CD4-positive, alpha-beta T cell treated with Interleukin-6 for 4 hours (primary cell): Measurements from ENCODE around the gene GTF3C5.
"Not testable (repeated sequence)": the region's sequence is repeated elsewhere in the genome, so short reads cannot be mapped to it uniquely, and the experiment has no call there.

Source experiments
- DNase-seq: peaks from one replicate; pipeline ENCODE4 v3.0.0-alpha.2; 2020; ENCODE audit warnings: mixed read lengths

Gene GTF3C5, protein sequence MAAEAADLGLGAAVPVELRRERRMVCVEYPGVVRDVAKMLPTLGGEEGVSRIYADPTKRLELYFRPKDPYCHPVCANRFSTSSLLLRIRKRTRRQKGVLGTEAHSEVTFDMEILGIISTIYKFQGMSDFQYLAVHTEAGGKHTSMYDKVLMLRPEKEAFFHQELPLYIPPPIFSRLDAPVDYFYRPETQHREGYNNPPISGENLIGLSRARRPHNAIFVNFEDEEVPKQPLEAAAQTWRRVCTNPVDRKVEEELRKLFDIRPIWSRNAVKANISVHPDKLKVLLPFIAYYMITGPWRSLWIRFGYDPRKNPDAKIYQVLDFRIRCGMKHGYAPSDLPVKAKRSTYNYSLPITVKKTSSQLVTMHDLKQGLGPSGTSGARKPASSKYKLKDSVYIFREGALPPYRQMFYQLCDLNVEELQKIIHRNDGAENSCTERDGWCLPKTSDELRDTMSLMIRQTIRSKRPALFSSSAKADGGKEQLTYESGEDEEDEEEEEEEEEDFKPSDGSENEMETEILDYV

DNA sequence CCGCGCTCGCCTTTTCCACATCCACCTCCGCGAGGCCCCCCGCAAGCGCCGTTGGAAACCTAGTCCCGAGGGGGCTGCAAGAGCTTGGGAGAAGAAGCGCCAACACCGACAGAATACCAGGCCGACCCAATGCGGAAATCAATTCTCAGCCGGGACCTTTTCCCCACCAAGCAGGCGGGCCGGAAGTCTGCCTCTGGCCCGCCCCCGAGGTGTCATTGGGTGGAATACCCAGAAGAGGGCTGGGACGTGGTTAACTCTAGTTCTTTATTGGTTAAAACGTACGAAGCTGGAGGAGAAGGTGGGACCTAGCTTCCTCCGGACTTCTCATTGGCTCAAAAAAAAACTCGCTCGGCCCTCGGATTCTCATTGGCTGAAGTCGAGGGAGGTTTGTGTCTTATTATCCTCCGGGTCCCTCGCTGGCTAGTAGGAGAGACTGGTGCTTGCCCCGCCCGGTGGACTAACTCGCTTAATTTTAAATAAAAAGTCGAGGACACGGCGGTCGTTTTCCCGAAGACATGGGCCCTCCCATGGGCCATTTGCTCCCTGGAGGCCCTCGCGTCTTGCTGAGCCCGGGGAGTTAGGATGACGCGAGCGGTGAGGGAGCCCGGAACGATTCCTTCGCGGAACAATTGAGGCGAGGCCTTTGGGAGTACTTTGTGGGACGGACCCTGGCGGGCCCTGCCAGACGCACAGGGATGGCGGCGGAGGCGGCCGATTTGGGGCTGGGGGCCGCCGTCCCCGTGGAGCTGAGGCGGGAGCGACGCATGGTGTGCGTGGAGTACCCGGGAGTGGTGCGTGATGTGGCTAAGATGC lies at the start of gene GTF3C5:
Gene GTF3C5 (plus strand): TSS at position 681 of the 813 bp plus-strand sequence. CDS start 15 bp downstream, at position 696.
- DNase-seq, result peak; percentile 93

DNA sequence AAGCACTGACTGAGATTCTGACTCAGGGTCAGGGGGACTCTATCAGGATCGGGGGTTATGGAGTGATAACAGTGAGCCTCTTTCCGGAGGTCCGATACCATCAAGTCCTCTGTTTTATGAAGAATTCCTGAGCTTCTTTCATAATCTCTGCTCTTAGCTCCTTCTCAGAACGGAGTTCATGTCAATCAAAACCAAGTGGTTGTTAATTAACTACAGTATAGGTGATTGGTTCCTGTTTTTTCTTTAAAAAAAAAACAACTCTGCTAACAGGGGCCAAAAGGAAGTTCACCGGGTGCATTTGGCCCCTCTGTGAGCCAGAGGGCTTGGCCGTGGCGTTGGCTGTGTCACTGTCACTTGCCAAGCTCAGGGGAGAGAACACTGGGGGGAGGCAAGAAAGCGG lies 48.3 kb upstream of the GTF3C5 start:
- no peak for DNase-seq

DNA sequence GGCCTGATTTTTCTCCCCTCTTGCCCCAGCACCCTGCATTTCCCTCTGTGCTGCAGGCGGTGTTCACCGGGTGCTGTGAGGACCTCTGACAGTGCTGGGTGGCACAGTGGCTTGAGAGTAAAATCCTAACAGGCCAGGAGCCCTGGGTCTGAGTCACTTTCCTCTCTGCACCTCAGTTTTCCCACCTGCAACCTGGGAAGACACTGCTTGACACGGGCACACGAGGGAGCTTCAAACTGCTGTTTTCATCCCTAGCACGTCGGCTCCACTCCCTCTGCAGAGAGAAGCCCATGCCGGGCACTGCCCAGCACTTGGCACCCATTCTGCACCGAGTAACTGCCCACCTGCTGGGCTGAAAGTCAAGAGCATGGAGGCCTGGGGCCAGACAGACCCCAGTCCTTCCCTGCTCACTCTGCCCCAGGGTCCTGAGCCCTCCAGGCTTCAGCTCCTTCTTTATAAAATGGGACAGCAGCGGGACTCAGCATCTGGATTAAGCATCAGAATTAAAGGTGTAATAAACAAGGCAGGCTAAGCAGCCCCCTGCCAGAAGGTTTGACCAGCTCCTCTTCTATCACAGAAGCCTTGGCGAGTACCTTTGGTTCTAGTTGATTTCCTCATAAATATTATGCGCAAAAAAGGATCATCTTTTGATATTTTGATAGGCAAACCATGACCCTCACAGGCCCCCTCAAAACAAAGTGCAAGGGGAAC lies 47.2 kb upstream of the GTF3C5 start:
- DNase-seq, result no peak

DNA sequence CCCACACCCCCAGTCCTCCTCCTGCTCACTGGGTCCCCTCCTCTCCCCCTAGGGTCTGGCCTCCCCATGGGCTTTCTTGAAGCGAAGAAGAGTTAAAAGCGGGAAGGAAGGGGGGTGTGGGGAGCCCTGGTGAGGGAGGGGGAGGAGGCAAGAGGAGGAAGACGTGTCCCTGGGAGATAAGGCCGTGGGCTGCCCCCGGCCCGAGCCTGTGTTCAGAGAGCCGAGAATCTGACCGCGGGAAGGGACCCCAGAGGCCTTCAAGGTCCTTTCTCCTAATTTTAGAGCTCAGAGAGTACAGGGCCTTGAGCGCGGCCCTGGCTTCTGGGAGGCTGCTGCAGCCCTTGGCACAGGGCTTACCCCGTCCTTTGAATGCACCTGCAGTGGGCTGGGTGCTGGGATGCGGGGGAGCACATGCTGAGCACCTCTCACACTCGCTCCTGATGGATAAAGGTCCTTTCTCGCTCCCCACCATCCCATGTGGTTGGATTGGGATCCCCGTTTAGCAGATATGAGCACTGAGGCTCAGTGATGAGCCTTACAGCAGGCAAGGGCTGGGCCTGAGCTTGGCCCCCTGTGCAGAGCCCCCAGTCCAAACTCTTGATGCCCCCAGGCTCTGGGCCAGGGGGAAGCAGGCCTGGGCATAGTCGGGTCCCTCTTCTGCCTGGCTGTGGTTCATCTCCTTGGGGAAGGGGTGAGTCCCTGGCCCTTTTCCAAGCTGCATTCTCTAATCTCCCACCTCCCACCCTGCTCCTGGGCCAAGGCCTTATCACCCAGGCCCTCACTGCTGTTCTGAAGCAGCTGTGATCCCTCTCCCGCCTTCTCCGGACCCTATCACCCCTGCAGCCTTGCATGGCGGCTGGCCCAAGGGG lies 46.4 kb upstream of the GTF3C5 start:
- no peak for DNase-seq

DNA sequence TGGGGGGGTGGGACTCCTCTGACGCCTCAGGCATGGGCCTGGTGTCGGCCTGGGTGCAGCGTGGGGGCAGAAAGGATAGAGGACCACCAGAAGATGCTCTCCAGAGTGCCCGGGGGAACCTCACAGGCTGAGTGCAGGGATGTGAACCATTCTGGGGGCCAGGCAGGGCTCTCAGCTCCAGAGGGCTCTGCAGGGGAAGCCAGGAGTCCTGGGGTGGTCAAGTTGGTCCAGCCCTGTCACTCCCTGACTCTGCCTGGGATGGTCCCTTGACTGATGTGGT lies 45.8 kb upstream of the GTF3C5 start:
- DNase-seq, result no peak

DNA sequence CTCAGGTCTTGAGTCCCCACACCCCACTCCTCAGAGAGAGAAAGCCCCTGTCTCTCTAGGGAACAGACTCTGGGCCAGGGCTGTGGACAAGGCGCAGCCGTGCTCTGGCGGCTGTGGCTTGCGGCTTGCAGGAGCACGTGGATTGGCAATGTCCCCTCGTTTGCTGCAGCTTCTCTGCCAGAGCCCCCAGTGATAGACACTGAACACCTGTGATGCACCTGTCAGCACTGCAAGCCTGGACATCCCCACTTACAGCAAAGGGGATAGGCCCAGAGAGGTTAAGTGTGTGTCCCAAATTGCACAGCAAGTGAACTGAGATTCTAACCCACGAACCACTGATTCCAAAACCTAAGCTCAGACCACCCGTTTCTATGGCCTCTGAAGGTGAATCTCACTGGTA lies 45.3 kb upstream of the GTF3C5 start:
- no peak for DNase-seq

DNA sequence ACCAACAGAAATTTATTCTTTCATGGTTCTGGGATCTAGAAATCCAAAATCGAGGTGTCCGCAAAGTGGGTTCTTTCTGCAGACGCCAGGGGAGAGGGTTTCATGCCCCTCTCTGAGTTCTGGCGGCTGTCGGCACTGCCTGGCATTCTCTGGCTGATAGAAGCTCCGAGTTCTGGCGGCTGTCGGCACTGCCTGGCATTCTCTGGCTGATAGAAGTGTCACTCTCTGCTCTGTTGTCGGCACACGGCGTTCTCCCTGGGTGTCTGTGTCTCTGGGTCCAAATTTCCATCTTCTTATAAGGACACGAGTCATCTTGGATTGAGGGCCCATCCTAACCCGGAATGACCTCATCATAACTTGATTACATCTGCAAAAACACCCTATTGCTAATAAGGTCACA lies 44.7 kb upstream of the GTF3C5 start:
- DNase-seq, result no peak

- no peak for DNase-seq
Measured at GRCh38 chr9:132986640-132987620, 43.9 kb upstream of the GTF3C5 start.

GRCh38 chr9:132988244-132989013 lies 42.4 kb upstream of the GTF3C5 start:
- no peak for DNase-seq

GRCh38 chr9:132989014-132989310 lies 41.8 kb upstream of the GTF3C5 start:
- DNase-seq, result no peak

GRCh38 chr9:132989414-132989996 lies 41.3 kb upstream of the GTF3C5 start:
- no peak for DNase-seq

DNA sequence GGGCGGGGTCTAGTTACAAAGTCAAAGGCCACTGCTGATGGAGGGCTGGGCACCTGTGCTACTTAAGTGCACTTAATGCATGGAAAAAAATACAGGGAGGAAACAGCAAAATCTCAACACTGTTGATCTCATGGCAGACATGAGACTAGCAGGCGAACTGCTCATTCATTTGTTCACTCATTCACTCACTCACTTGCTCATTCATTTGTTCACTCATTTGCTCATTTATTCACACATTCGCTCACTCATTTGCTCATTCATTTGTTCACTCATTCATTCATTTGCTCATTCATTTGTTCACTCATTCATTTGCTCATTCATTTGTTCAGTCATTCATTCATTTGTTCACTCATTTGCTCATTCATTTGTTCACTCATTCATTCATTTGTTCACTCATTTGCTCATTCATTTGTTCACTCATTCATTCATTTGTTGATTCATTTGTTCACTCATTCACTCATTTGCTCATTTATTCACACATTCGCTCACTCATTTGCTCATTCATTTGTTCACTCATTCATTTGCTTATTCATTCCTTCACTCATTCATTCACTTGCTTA lies 40.7 kb upstream of the GTF3C5 start:
- DNase-seq, result not testable (repeated sequence)

DNA sequence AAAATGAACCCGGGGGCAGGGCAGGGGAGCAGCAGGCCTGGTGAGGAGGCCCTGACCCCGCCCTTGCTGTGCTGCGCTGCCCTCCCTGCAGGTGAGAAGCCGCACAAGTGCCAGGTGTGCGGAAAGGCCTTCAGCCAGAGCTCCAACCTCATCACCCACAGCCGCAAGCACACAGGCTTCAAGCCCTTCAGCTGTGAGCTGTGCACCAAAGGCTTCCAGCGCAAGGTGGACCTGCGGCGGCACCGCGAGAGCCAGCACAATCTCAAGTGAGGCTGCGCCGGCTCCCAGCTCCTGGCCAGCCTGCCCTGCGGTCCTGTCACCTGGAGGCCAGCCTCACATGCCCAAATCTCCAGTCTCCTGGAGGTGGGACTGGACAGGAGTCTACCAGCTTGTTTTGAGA lies 40.0 kb upstream of the GTF3C5 start:
- DNase-seq, result no peak

DNA sequence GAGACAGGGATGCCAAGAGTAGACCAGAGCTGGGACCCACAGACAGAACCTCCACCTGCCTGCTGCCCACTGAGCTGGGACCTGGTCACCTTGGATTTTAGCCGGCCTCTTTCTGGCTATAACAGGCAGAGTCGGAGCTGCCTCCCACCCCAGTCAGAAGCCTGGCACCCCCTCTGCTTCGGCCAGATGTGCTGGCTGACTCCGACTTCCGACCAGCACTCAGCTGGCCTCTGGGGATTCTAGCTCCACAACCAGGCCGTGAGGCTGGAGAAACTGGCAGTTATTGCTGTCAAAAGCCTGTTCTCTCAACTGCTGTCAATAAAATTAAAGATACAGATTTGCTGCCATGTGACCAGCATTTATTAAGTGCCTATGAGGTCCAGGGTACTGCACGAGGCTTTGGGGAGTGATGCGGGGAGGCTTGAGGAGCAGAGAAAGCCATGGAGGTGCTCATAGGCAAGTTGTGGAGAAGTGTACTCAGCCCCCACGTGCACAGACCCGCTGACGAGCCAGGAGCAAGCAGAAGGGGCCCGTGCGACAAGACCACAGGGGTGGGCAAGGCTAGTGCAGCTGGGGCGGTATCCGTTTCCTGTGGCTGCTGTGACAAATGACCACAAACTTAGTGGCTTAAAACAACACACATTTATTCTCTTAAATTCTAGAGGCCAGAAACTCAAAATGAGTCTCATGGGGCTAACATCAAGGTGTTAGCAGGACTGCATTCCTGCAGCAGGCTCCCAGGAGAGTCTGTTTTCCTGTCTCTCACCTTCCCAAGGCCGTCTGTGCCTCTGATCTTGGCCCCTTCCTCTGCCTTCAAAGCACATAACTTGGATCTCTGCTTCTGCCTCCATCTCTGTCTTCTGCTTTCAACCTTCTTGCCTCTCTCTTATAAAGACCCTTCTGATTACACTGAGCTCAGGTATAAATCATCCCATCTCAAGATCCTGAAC lies 39.2 kb upstream of the GTF3C5 start:
- DNase-seq, result no peak

GRCh38 chr9:132993511-132993939 lies 37.3 kb upstream of the GTF3C5 start:
- DNase-seq, result no peak

- no peak for DNase-seq
Measured at GRCh38 chr9:132994410-132995120, 36.2 kb upstream of the GTF3C5 start.

DNA sequence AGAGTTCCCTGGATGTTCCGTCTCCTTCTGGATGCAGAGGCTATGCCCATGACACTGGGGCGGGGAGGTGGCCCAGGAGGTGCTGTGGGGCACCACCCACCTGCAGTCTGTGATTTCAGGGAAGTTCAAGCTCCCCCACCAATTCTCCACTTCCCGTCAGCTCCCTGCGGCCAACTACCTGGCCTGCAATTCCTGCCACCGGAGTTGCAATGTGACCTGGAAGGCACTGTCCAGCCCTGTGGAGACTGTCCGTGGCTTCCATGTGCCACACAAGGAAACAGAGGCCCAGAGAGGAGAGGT lies 35.7 kb upstream of the GTF3C5 start:
- DNase-seq, result no peak

DNA sequence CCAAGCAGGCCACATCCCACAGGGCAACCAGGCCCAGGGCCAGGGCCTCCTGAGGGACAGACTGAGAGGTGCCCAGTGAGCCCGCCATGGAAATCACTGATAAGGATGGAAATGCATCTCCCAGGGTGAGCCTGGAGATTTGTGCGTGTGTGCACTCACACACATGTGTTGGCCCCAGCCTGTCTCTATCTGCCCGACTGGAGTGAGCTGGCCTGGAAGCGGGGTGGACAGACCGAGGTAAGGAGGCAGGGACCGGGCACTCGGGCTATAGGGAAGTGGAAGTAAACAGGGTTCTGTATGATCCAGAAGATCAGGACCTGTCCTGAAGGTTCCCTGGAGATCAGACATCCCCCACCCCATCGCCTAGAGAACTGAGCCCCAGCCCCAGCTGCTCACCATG lies 34.9 kb upstream of the GTF3C5 start:
- no peak for DNase-seq
